Esophagus squamous epithelium (tissue), 5 donors: ENCODE data around the gene ZNF862. TPM values are rescaled to one million over a fixed set of nuclear protein-coding genes. Genes with fewer than 3 reads are reported as not detected.

Source experiments
- DNase-seq: peaks from one replicate; lab custom pipeline; 2025; lab: John Stamatoyannopoulos, UW
- H3K27ac ChIP-seq, 4 donors: fragments of 200-600 bp; sonication (generic); one replicate each; pipeline ENCODE4 v1.5.1; 2016 to 2019; ENCODE audit warnings: mild to moderate bottlenecking in 1 of 4
- H3K27me3 ChIP-seq, 4 donors: fragments of 200-600 bp; sonication (generic); 1 replicate in 3 of 4; 2 replicates in 1 of 4; pipeline versions ENCODE4 v1.5.1 to v1.6.0; 2017 to 2021; ENCODE audit warnings: antibody characterized with exemption in 1 of 4
- H3K36me3 ChIP-seq, 3 donors: fragments of 200-600 bp; sonication (generic); one replicate each; pipeline ENCODE4 v1.5.1; 2016 to 2019
- H3K4me1 ChIP-seq, 3 donors: fragments of 200-600 bp; sonication (generic); one replicate each; pipeline ENCODE4 v1.5.1; 2017 to 2019
- H3K4me3 ChIP-seq, 4 donors: fragments of 200-600 bp; sonication (generic); 1 replicate in 3 of 4; 2 replicates in 1 of 4; pipeline ENCODE4 v1.5.1; 2016 to 2019; ENCODE audit warnings: mild to moderate bottlenecking in 2 of 4, moderate library complexity in 1 of 4
- H3K9me3 ChIP-seq, 3 donors: fragments of 200-600 bp; sonication (generic); one replicate each; pipeline ENCODE4 v1.5.1; 2016 to 2019
- CTCF ChIP-seq, 6 experiments: fragments of 450-650 bp in 4 of 6; fragments of 200-600 bp in 2 of 6; sonication (generic) in 2 of 6; IDR thresholded peaks; one replicate each; pipeline ENCODE4 v1.5.1; 2016 to 2019; ENCODE audit warnings: antibody characterized with exemption in 6 of 6, mild to moderate bottlenecking in 4 of 6, moderate library complexity in 4 of 6
- POLR2A ChIP-seq, 4 donors: fragments of 450-650 bp; IDR thresholded peaks; one replicate each; pipeline ENCODE4 v1.6.1; 2017; ENCODE audit warnings: antibody characterized with exemption in 4 of 4, mild to moderate bottlenecking in 4 of 4, moderate library complexity in 3 of 4
- WGBS, 2 donors: methylation state at CpG; one replicate each; pipeline ENCODE4 v1.1.5; 2018; 5-methylcytosine and 5-hydroxymethylcytosine counted together
- intact Hi-C: fragments of 100-400 bp; cut with DNase I; formaldehyde crosslinking; loops from one replicate; pipeline ENCODE4 v1.15.0; 2022
- total RNA-seq, 4 donors: library from RNA; depleted of rRNA; stranded (reverse); fragments of >200 nt; gene quantifications; one replicate each; pipeline ENCODE4 v1.1.0, GENCODE V29; 2016
- donor health status: DM: yes; HTN: yes; CAD: no.

ZNF862 gene
- total RNA-seq, 4 donors from 2014 or later = 7.1 to 13.2 (median 9.9) TPM

DNA sequence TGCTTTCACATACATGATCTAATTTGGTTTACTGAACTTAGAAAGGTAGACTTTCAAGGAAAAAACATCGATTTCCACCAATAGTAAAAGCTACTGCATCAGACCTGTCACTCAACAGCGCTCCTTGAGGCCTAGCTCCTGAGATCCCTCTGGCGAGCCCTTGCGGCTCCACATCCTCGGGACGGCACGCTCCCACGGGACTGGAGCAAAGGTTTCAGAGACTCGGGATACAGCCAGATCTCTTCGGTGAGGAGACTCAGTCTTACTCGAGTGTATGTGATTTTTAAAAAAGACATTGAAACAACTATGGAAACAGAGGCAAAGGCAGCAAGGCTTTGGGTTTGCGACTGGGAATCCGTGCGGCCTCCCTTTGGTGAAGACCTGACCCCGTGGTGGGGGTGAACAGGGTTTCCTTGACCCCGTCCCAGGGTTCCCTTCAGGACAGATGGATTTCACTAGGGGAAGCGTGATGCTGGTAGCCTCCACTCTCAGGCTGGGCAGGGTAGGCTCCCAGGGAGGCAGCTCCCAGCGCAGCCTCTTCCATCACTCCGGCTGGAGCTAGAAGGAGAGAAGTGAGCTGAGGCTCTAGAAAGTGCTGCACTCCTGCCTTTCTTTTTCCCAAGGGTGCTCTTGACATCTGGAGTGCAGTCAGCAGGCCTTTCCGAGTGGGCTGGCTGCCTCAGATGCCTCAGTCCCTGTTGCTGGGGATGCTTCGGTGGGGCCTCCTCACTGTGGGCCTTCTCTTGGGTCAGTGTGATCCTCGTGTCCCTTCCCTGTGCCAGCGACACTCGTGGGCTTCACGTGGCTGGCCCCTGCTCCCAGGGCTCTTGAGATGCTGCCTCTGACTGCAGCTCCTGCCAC, 29.8 kb downstream of the ZNF862 start:
- Histone ChIP-seq H3K27ac (no peak overlapping the region), H3K36me3 (peaks cover 0 to 39% (median 8%) of the 10 kb centered on the region in 3 donors), H3K27me3 (no peaks in the 10 kb centered on the region), H3K4me3 (no peak overlapping the region), H3K4me1 (peaks cover 0 to 49% (median 12%) of the 10 kb centered on the region in 3 donors), H3K9me3 (no peaks in the 10 kb centered on the region)
- no peak for TF ChIP-seq CTCF (IDR thresholded peaks at IDR 0.05)
- TF ChIP-seq POLR2A (IDR thresholded peaks at IDR 0.05) = no peak
- intact Hi-C loops = no loop called here
- no peak for DNase-seq
- 79 to 80% methylated on average over 10 to 24 of the region's 25 CpGs for WGBS, 2 donors

DNA sequence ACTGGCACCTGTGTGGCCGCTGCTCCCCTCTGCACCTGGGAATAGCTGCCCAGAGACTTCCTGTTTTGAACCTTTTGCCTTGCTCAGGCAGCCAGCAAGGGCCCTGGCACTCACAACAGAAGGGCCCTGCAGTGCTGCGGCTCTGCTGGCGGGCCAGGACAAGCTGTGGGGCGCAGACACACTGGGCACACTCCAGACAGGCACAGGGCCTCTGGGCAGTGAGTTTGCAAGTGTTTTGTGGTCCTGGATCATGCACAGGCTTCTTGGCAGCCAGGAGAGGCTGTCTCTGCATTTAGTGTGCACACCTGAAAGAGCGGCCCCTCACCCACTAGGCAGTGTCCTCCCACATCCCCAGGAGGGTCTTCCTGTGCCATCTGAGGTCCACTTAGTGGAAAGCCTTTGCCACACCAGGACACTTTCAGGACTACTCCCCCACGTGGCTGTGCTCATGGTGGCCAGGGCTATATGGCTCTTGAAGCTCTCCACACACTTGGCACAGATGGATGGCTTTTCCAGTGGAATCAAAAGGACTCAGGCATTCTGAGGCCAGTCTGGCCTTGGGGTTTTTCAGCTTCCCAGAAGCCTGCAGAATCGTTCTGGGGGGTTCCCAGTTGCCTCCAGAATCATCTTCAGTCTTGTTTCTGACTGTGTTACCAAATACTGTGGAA, 30.6 kb downstream of the ZNF862 start:
- DNase-seq = no peak
- intact Hi-C loops = no loop called here

DNA sequence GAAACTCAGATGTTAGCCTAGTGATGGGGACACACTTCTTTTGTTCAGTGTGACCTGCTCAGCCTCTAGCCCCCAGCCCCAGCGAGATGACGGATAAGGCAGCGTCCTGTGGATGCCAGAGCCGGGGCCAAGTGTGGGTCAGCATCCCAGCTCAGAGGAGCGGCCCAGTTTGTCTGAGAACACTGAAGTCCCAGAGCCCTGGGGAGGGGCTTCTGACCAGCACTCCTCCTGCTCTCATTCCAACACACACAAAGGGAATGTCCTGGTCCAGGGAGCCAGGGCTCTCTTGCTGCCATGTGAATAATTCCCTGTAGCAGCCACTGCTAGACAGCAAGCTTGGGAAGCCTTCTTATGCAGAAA, 31.1 kb downstream of the ZNF862 start:
- H3K4me1 ChIP-seq = peaks cover 4 to 59% (median 16%) of the 10 kb centered on the region in 3 donors
- no peaks in the 10 kb centered on the region for H3K27me3 ChIP-seq
- H3K4me3 ChIP-seq = no peak overlapping the region
- H3K27ac ChIP-seq = peak overlapping the region in 2 of 4 donors; percentile 6 to 39
- peaks cover 0 to 26% (median 1%) of the 10 kb centered on the region in 3 donors for H3K36me3 ChIP-seq
- DNase-seq = no peak
- intact Hi-C loops = no loop called here
- TF ChIP-seq CTCF (IDR thresholded peaks at IDR 0.05) = no peak
- TF ChIP-seq POLR2A (IDR thresholded peaks at IDR 0.05) = no peak
- no peaks in the 10 kb centered on the region for H3K9me3 ChIP-seq
- WGBS, 2 donors = 100% methylated on average over 2 of the region's 5 CpGs; no CpG with 5 or more reads in 1 of the 2 donors

More for the DNA sequence above, 30.6 kb downstream of the ZNF862 start:
- H3K27ac ChIP-seq = no peak overlapping the region
- H3K9me3 ChIP-seq = no peaks in the 10 kb centered on the region
- TF ChIP-seq POLR2A (IDR thresholded peaks at IDR 0.05) (no peak), CTCF (IDR thresholded peaks at IDR 0.05) (no peak)
- no peaks in the 10 kb centered on the region for H3K27me3 ChIP-seq
- 20 to 53% methylated on average over 2 to 3 of the region's 7 CpGs for WGBS, 2 donors
- H3K36me3 ChIP-seq = peaks cover 0 to 31% (median 6%) of the 10 kb centered on the region in 3 donors
- no peak overlapping the region for H3K4me3 ChIP-seq
- H3K4me1 ChIP-seq = peaks cover 0 to 54% (median 13%) of the 10 kb centered on the region in 3 donors

- no peaks in the 10 kb centered on the region for H3K27me3 ChIP-seq
- H3K36me3 ChIP-seq = peaks cover 0 to 20% (median 0%) of the 10 kb centered on the region in 3 donors
- 63 to 64% methylated on average over 6 of the region's 6 CpGs for WGBS, 2 donors
- no peak for TF ChIP-seq POLR2A (IDR thresholded peaks at IDR 0.05)
- TF ChIP-seq CTCF (IDR thresholded peaks at IDR 0.05) = no peak
- DNase-seq = no peak
- H3K9me3 ChIP-seq = no peaks in the 10 kb centered on the region
- intact Hi-C loops = no loop called here
- H3K27ac ChIP-seq = peak overlapping the region in 2 of 4 donors; percentile 6 to 39
- peaks cover 5 to 65% (median 22%) of the 10 kb centered on the region in 3 donors for H3K4me1 ChIP-seq
- no peak overlapping the region for H3K4me3 ChIP-seq
Measured at GRCh38 chr7:149869867-149870266, 31.7 kb downstream of the ZNF862 start.

DNA sequence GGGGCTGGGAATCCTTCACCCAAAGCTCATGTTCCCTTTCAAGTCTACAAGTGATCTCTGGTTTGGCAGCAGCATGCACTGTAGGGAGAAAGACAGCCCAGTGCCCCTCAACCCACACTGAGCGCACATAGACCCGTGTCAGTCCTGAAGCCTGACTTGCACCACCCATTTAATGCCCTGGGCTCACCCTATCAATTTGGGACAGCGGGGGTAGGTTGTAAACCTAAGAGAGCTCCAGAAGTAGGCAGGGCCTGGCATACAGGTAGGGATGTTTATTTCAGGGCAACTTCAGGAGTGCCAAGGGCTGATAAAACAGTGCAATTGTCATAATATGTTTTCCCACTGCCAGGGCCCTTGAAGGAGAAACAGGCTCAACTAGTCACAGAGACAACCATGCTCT, 32.1 kb downstream of the ZNF862 start:
- Histone ChIP-seq H3K27ac (peak overlapping the region in 1 of 4 donors; percentile 5), H3K4me1 (peaks cover 5 to 66% (median 22%) of the 10 kb centered on the region in 3 donors), H3K27me3 (no peaks in the 10 kb centered on the region), H3K9me3 (no peaks in the 10 kb centered on the region), H3K36me3 (peaks cover 0 to 16% (median 0%) of the 10 kb centered on the region in 3 donors), H3K4me3 (no peak overlapping the region)
- TF ChIP-seq POLR2A (IDR thresholded peaks at IDR 0.05) (no peak), CTCF (IDR thresholded peaks at IDR 0.05) (no peak)
- intact Hi-C loops = no loop called here
- WGBS, 2 donors = 82 to 100% methylated on average over 1 to 3 of the region's 3 CpGs
- no peak for DNase-seq
